Stomach (tissue), 9 donors: ENCODE data around the gene CIAO2B. TPM values are rescaled to one million over a fixed set of nuclear protein-coding genes. Genes with fewer than 3 reads are reported as not detected.
"Not testable (repeated sequence)": the region's sequence is repeated elsewhere in the genome, so short reads cannot be mapped to it uniquely, and the experiment has no call there.

Experiments used
- DNase-seq, 2 donors: peaks; one replicate each; pipeline versions ENCODE4 v3.0.0 to v3.0.0-alpha.2; 2013 to 2019
- H3K27ac ChIP-seq, 5 donors: fragments of 200-600 bp in 4 of 5; sonication (generic) in 4 of 5; one replicate each; pipeline ENCODE4 v1.5.1; 2013 to 2019; ENCODE audit warnings: mild to moderate bottlenecking in 1 of 5, moderate library complexity in 1 of 5
- H3K27me3 ChIP-seq, 3 donors: fragments of 200-600 bp; sonication (generic); one replicate each; pipeline ENCODE4 v1.5.1; 2017 to 2019; ENCODE audit warnings: mixed run types in 1 of 3
- H3K36me3 ChIP-seq, 4 donors: fragments of 200-600 bp; sonication (generic); 1 replicate in 3 of 4; 2 replicates in 1 of 4; pipeline ENCODE4 v1.5.1; 2016 to 2019
- H3K4me1 ChIP-seq, 4 donors: fragments of 200-600 bp; sonication (generic); one replicate each; pipeline ENCODE4 v1.5.1; 2016 to 2019
- H3K4me3 ChIP-seq, 4 donors: fragments of 200-600 bp; sonication (generic) in 3 of 4; one replicate each; pipeline ENCODE4 v1.5.1; 2016 to 2019; ENCODE audit warnings: mild to moderate bottlenecking in 1 of 4
- H3K9me3 ChIP-seq, 4 donors: fragments of 200-600 bp; sonication (generic); one replicate each; pipeline ENCODE4 v1.5.1; 2016 to 2019
- EP300 ChIP-seq: sonication (generic); formaldehyde crosslinking; IDR thresholded peaks from one replicate; pipeline ENCODE4 v1.6.1; 2017; ENCODE audit warnings: antibody characterized with exemption
- POLR2A ChIP-seq, 4 donors: fragments of 450-650 bp; IDR thresholded peaks; one replicate each; pipeline ENCODE4 v1.6.1; 2016; ENCODE audit warnings: antibody characterized with exemption in 4 of 4, control low read depth in 2 of 4, mild to moderate bottlenecking in 1 of 4, moderate library complexity in 1 of 4
- POLR2AphosphoS5 ChIP-seq, 3 donors: sonication (generic); formaldehyde crosslinking; IDR thresholded peaks; one replicate each; pipeline ENCODE4 v1.6.1; 2016; ENCODE audit warnings: antibody characterized with exemption in 3 of 3
- WGBS, 5 donors: extraction: QIAGEN DNeasy Blood & Tissue Kit in 3 of 5; methylation state at CpG; one replicate each; pipeline versions ENCODE4 v1.1.5 to v1.1.7; 2013 to 2018; 5-methylcytosine and 5-hydroxymethylcytosine counted together
- intact Hi-C: fragments of 100-400 bp; cut with DNase I; formaldehyde crosslinking; loops from one replicate; pipeline ENCODE4 v1.15.1; 2023; ENCODE audit warnings: low total_unique reads
- polyA plus RNA-seq, 3 donors: library from polyadenylated mRNA; stranded (reverse); fragments of 200-250 nt; gene quantifications; one replicate each; pipeline ENCODE4 v1.2.3, GENCODE V29; 2013
- total RNA-seq, 5 donors: library from RNA; depleted of rRNA; stranded (reverse); fragments of >200 nt; gene quantifications; one replicate each; pipeline versions ENCODE4 v1.1.0 to v1.2.3, GENCODE V29; 2014 to 2016
- TF ChIP-seq, protein P1 (sequence below), 7 experiments: fragments of 450-650 bp in 4 of 7; fragments of 200-600 bp in 3 of 7; sonication (generic) in 3 of 7; IDR thresholded peaks; one replicate each; pipeline ENCODE4 v1.5.1; 2016 to 2019; ENCODE audit warnings: antibody characterized with exemption in 7 of 7, control low read depth in 2 of 7, mild to moderate bottlenecking in 1 of 7
- donor health status: healthy with polysubstance abuse.
- donor health status: Bipolar disorder and iron deficiency.
- donor health status: healthy.

Gene CIAO2B
- total and polyA plus RNA-seq, 8 donors: 4.3 to 176 (median 76.1) TPM

- H3K4me3 ChIP-seq: no peak overlapping the region
- H3K27me3 ChIP-seq: no peaks in the 10 kb centered on the region
- TF ChIP-seq EP300 (no peak), POLR2AphosphoS5 (IDR thresholded peaks at IDR 0.05) (peak in 1 of 3 donors; percentile 8)
- peak overlapping the region in 4 of 5 donors; percentile 80 to 88 (median 86) for H3K27ac ChIP-seq
- H3K4me1 ChIP-seq: peaks cover 29 to 73% (median 51%) of the 10 kb centered on the region in 4 donors
- H3K36me3 ChIP-seq: no peaks in the 10 kb centered on the region
- intact Hi-C loops: no loop called here
- WGBS, 5 donors: 49 to 64% (median 58%) methylated on average over 3 of the region's 3 CpGs
- no peaks in the 10 kb centered on the region for H3K9me3 ChIP-seq
- DNase-seq: peak in 1 of 2 donors; percentile 46
Observed at GRCh38 chr16:66898207-66898606, 36.0 kb downstream of the CIAO2B start.

- 54 to 73% (median 67%) methylated on average over 5 of the region's 5 CpGs for WGBS, 5 donors
- DNase-seq, H3K27me3 ChIP-seq, intact Hi-C loops, H3K27ac ChIP-seq, H3K9me3 ChIP-seq, H3K4me3 ChIP-seq, H3K36me3 ChIP-seq: not testable (repeated sequence)
- peaks cover 26 to 60% (median 44%) of the 10 kb centered on the region in 4 donors for H3K4me1 ChIP-seq
Observed at GRCh38 chr16:66896682-66897081, 37.5 kb downstream of the CIAO2B start.

DNA sequence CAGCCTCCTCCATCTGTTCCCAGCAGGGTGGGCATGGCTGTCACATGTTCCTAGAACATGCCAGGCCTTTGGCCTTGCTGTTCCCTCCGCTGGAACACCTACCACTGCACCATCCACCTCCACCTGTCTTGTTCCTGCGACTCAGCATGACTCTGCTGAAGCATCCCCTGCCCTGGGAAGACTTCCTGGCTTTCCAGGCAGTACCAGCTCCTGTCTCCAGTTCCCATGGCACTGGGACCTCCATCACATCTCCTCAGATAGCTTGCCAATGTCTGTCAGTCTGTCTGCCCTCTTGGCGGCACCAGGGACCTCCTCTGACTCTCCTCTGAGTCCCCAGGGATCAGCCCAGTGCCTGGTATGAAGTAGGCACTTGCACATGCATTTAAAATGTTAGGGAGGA is 38.2 kb downstream of the CIAO2B start:
- TF ChIP-seq, protein P1, sequence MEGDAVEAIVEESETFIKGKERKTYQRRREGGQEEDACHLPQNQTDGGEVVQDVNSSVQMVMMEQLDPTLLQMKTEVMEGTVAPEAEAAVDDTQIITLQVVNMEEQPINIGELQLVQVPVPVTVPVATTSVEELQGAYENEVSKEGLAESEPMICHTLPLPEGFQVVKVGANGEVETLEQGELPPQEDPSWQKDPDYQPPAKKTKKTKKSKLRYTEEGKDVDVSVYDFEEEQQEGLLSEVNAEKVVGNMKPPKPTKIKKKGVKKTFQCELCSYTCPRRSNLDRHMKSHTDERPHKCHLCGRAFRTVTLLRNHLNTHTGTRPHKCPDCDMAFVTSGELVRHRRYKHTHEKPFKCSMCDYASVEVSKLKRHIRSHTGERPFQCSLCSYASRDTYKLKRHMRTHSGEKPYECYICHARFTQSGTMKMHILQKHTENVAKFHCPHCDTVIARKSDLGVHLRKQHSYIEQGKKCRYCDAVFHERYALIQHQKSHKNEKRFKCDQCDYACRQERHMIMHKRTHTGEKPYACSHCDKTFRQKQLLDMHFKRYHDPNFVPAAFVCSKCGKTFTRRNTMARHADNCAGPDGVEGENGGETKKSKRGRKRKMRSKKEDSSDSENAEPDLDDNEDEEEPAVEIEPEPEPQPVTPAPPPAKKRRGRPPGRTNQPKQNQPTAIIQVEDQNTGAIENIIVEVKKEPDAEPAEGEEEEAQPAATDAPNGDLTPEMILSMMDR (IDR thresholded peaks at IDR 0.05): no peak
- TF ChIP-seq EP300: no peak
- no peak for TF ChIP-seq POLR2AphosphoS5 (IDR thresholded peaks at IDR 0.05)
- TF ChIP-seq POLR2A (IDR thresholded peaks at IDR 0.05): no peak
- Histone ChIP-seq H3K9me3 (no peaks in the 10 kb centered on the region), H3K36me3 (peaks cover 0 to 11% (median 0%) of the 10 kb centered on the region in 4 donors), H3K27me3 (no peaks in the 10 kb centered on the region), H3K4me1 (peaks cover 19 to 53% (median 37%) of the 10 kb centered on the region in 4 donors), H3K27ac (no peak overlapping the region), H3K4me3 (no peak overlapping the region)
- 93 to 99% (median 97%) methylated on average over 3 of the region's 3 CpGs for WGBS, 5 donors
- intact Hi-C loops: no loop called here
- no peak for DNase-seq

DNA sequence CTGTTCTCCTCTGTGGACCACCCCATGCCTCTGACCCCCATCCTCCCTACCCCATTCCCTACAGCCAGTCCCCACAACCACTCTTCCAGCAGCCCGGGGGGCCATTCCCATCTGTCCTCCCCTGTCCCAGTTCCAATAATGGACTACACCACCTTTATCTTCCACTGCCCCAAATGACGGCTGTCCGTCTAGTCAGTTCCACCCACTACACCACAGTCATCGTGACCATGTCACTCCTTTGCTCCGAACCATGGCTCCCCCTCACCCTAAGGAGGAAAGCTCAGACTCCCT is 38.6 kb downstream of the CIAO2B start:
- no peak for TF ChIP-seq POLR2A (IDR thresholded peaks at IDR 0.05)
- TF ChIP-seq POLR2AphosphoS5 (IDR thresholded peaks at IDR 0.05): no peak
- TF ChIP-seq, protein P1 (IDR thresholded peaks at IDR 0.05): no peak
- TF ChIP-seq EP300: no peak

GRCh38 chr16:66894948-66895688 is 39.1 kb downstream of the CIAO2B start:
- peak; percentile 73 to 94 for DNase-seq
- peaks cover 10 to 44% (median 29%) of the 10 kb centered on the region in 4 donors for H3K4me1 ChIP-seq
- H3K27ac ChIP-seq: no peak overlapping the region
- intact Hi-C loops: no loop called here
- no peaks in the 10 kb centered on the region for H3K27me3 ChIP-seq
- WGBS, 5 donors: 38 to 48% (median 41%) methylated on average over 11 of the region's 11 CpGs
- TF ChIP-seq POLR2A (IDR thresholded peaks at IDR 0.05): no peak
- TF ChIP-seq, protein P1 (IDR thresholded peaks at IDR 0.05): peak in 5 of 7 experiments; percentile 61 to 78 (median 70)
- TF ChIP-seq POLR2AphosphoS5 (IDR thresholded peaks at IDR 0.05): peak in 1 of 3 donors; percentile 59
- H3K36me3 ChIP-seq: peaks cover 0 to 16% (median 0%) of the 10 kb centered on the region in 4 donors
- H3K4me3 ChIP-seq: no peak overlapping the region
- no peaks in the 10 kb centered on the region for H3K9me3 ChIP-seq

More for the DNA sequence above, 38.6 kb downstream of the CIAO2B start:
- DNase-seq: no peak
- H3K36me3 ChIP-seq: peaks cover 0 to 15% (median 0%) of the 10 kb centered on the region in 4 donors
- peaks cover 15 to 49% (median 34%) of the 10 kb centered on the region in 4 donors for H3K4me1 ChIP-seq
- intact Hi-C loops: no loop called here
- no peak overlapping the region for H3K4me3 ChIP-seq
- no peaks in the 10 kb centered on the region for H3K27me3 ChIP-seq
- WGBS, 5 donors: 87 to 95% (median 90%) methylated on average over 5 of the region's 5 CpGs
- no peak overlapping the region for H3K27ac ChIP-seq
- H3K9me3 ChIP-seq: no peaks in the 10 kb centered on the region
